Osteoblast (primary cell): ENCODE measurements around the gene SF3B5. TPM values are rescaled to one million over a fixed set of nuclear protein-coding genes. Genes with fewer than 3 reads are reported as not detected.

Experiments
- DNase-seq: peaks from one replicate; pipeline ENCODE4 v3.0.0; 2011; ENCODE audit warnings: low spot score, mixed read lengths; ENCODE audit not compliant: insufficient read length; ENCODE audit errors: missing footprints
- H2AFZ ChIP-seq: 2 replicates; pipeline ENCODE4 v1.6.0; 2011; ENCODE audit warnings: mild to moderate bottlenecking, low read length
- H3K27ac ChIP-seq: 2 replicates; pipeline ENCODE4 v1.5.1; 2011; ENCODE audit warnings: mild to moderate bottlenecking, low read depth, low read length, moderate library complexity
- H3K27me3 ChIP-seq: 2 replicates; pipeline ENCODE4 v1.6.0; 2012; ENCODE audit warnings: mild to moderate bottlenecking, control low read depth, inconsistent platforms, low read length, moderate library complexity; ENCODE audit not compliant: insufficient read depth
- H3K36me3 ChIP-seq: 2 replicates; pipeline ENCODE4 v1.5.1; 2011; ENCODE audit warnings: mild to moderate bottlenecking, low read length, control low read depth, moderate library complexity; ENCODE audit not compliant: insufficient read depth
- H3K4me1 ChIP-seq: 2 replicates; pipeline ENCODE4 v1.5.1; 2011; ENCODE audit warnings: mild to moderate bottlenecking, low read length, control low read depth, moderate library complexity; ENCODE audit not compliant: insufficient read depth
- H3K4me2 ChIP-seq: 2 replicates; pipeline ENCODE4 v1.6.0; 2011; ENCODE audit warnings: mild to moderate bottlenecking, low read length; ENCODE audit not compliant: insufficient read depth
- H3K4me3 ChIP-seq: fragments of 200-600 bp; sonication (generic); 3 replicates; pipeline ENCODE4 v1.5.1; 2012; ENCODE audit warnings: mild to moderate bottlenecking, low read length, inconsistent platforms; ENCODE audit not compliant: insufficient read depth
- H3K79me2 ChIP-seq: 2 replicates; pipeline ENCODE4 v1.6.0; 2012; ENCODE audit warnings: mild to moderate bottlenecking, low read length, control low read depth, inconsistent platforms; ENCODE audit not compliant: insufficient read depth
- H3K9me3 ChIP-seq: 2 replicates; pipeline ENCODE4 v1.5.1; 2011; ENCODE audit warnings: low read depth, low read length, control low read depth
- H4K20me1 ChIP-seq: 2 replicates; pipeline ENCODE4 v1.6.0; 2012; ENCODE audit warnings: mild to moderate bottlenecking, low read length, control low read depth; ENCODE audit not compliant: insufficient read depth
- CTCF ChIP-seq: IDR thresholded peaks from 2 replicates; pipeline ENCODE4 v1.5.1; 2011; ENCODE audit warnings: mild to moderate bottlenecking, low read depth, low read length, moderate library complexity; ENCODE audit errors: extremely low read depth
- total RNA-seq: library from RNA; depleted of rRNA; stranded (reverse); fragments of >200 nt; gene quantifications from 2 replicates; pipeline ENCODE4 v1.2.3, GENCODE V29; 2012

The SF3B5 gene
- total RNA-seq, 1 donor: 78.9 TPM

GRCh38 chr6:144059139-144059538, 36.2 kb downstream of the SF3B5 start:
- peaks cover 54% of the 10 kb centered on the region for H3K27me3 ChIP-seq
- no peak overlapping the region for H3K4me3 ChIP-seq
- TF ChIP-seq CTCF: no peak
- no peak overlapping the region for H3K27ac ChIP-seq
- no peaks in the 10 kb centered on the region for H3K79me2 ChIP-seq
- H3K4me2 ChIP-seq: no peak overlapping the region
- DNase-seq: no peak
- H2AFZ ChIP-seq: no peak overlapping the region
- H3K4me1 ChIP-seq: no peaks in the 10 kb centered on the region
- no peaks in the 10 kb centered on the region for H4K20me1 ChIP-seq
- H3K9me3 ChIP-seq: no peaks in the 10 kb centered on the region
- H3K36me3 ChIP-seq: no peaks in the 10 kb centered on the region

- no peak overlapping the region for H3K27ac ChIP-seq
- H3K4me1 ChIP-seq: no peaks in the 10 kb centered on the region
- no peak for DNase-seq
- H3K79me2 ChIP-seq: no peaks in the 10 kb centered on the region
- H3K4me2 ChIP-seq: peak overlapping the region; percentile 46
- no peak for TF ChIP-seq CTCF
- H2AFZ ChIP-seq: no peak overlapping the region
- H3K9me3 ChIP-seq: no peaks in the 10 kb centered on the region
- no peak overlapping the region for H3K4me3 ChIP-seq
- no peaks in the 10 kb centered on the region for H4K20me1 ChIP-seq
- H3K27me3 ChIP-seq: peaks cover 17% of the 10 kb centered on the region
- no peaks in the 10 kb centered on the region for H3K36me3 ChIP-seq
Observed at GRCh38 chr6:144055121-144055931, 40.0 kb downstream of the SF3B5 start.

GRCh38 chr6:144053601-144054000, 41.8 kb downstream of the SF3B5 start:
- H3K4me2 ChIP-seq: no peak overlapping the region
- no peak for TF ChIP-seq CTCF
- no peak overlapping the region for H3K27ac ChIP-seq
- H3K4me1 ChIP-seq: no peaks in the 10 kb centered on the region
- no peak overlapping the region for H3K4me3 ChIP-seq
- no peaks in the 10 kb centered on the region for H3K79me2 ChIP-seq
- H3K9me3 ChIP-seq: no peaks in the 10 kb centered on the region
- peaks cover 13% of the 10 kb centered on the region for H3K27me3 ChIP-seq
- H2AFZ ChIP-seq: no peak overlapping the region
- H4K20me1 ChIP-seq: no peaks in the 10 kb centered on the region
- DNase-seq: no peak
- no peaks in the 10 kb centered on the region for H3K36me3 ChIP-seq

GRCh38 chr6:144052488-144052887, 42.9 kb downstream of the SF3B5 start:
- no peaks in the 10 kb centered on the region for H3K9me3 ChIP-seq
- H3K36me3 ChIP-seq: no peaks in the 10 kb centered on the region
- peaks cover 11% of the 10 kb centered on the region for H3K27me3 ChIP-seq
- H2AFZ ChIP-seq: no peak overlapping the region
- no peak overlapping the region for H3K4me2 ChIP-seq
- H4K20me1 ChIP-seq: no peaks in the 10 kb centered on the region
- no peak overlapping the region for H3K4me3 ChIP-seq
- TF ChIP-seq CTCF: no peak
- no peaks in the 10 kb centered on the region for H3K79me2 ChIP-seq
- no peaks in the 10 kb centered on the region for H3K4me1 ChIP-seq
- no peak overlapping the region for H3K27ac ChIP-seq
- no peak for DNase-seq
